HG03280 (cell line): Measurements from ENCODE around the gene SP100.

ENCODE experiments used
- ATAC-seq: cut with Tn5 transposase; IDR thresholded peaks from one replicate; pipeline ENCODE4 v1.9.1; 2021; ENCODE audit warnings: mild to moderate bottlenecking, moderate library complexity; ENCODE audit not compliant: unreplicated experiment

SP100 gene

GRCh38 chr2:230537531-230537976 is 121.6 kb downstream of the SP100 start:
- peak; percentile 63 for ATAC-seq

DNA sequence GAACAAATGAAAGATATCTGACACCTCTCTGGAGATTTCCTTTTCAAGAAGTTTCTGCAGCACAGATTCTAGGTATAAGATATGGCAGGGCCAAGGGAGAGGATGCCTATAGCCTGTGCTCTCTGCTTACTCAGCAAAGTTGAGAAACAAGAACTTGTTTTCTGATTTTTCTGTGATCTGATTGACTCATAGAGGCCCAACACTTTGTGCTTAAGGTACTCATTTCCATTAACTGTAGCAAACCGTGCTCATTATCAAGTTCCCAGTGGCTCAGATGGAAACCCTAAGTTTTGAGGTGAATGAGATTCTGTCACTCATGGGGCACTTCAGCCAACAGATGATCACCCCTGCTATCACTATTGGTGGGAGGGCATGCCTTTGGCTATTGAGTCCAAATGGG is 124.3 kb downstream of the SP100 start:
- no peak for ATAC-seq

DNA sequence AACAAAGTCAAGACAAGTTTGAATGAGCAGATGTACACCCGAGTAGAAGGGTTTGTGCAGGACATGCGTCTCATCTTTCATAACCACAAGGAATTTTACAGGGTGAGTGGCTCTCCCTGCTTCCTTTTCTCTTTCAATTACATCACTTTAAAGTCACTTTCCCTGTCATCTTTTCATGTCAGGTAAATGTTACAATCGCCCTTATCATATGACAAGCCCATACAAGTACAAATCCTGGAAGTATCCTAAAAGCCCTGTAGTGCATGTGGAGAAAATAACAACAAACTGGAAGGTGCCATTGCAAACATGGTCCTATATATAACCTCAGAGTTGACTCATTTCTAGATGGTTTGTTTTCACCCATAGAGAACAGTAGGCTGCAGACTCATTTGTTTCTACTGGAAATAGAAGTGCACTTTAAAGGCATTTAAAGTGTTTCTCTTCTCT is 126.0 kb downstream of the SP100 start:
- ATAC-seq: peak; percentile 66

DNA sequence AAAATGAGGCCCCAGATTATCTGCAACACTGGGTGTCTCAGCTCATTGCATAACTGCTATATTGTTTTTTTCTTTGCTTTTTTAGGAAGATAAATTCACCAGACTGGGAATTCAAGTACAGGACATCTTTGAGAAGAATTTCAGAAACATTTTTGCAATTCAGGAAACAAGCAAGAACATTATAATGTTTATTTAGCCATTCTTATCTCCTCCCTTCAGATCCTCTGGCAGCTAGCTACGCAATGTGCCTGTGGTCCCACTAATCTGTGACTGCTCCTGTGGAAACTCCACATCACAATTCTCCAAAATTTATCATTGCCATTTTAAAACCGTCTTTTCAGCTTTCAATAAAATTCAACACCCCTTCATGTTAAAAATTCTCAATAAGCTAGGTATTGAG is 126.8 kb downstream of the SP100 start:
- ATAC-seq: no peak

DNA sequence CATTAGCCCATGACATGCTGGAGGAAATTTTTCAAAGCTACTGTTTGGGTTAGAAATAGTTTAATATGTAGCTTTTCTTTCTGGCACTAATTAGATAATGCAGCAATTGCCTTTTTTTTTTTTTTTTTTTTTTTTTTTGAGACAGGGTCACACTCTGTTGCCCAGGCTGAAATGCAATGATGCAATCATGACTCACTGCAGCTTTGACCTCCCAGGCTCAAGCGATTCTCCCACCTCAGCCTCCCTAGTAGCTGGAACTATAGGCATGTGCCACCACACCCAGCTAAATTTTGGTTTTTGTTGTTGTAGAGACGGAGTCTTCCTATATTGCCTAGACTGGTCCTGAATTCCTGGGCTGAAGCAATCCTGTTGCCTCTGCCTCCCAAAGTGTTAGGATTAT is 136.2 kb downstream of the SP100 start:
- ATAC-seq: no peak

DNA sequence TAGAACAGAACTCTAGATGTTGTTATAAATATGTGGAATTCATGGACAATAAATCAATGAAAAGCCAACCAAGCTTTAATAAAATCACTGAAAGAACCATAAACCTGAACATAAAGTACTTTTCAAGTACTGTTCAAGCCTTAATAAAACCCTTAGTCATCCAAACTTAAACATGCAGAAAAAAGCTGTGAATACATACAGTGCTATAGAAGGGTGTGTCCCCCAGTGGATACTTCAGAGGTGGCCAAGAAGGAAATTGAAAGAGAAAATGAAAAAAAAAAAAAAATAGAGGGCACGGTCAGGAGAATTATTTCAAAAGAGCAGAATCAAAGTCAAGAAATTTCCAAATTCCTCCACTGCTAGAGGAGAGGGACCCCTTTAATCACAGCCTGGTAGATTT is 141.1 kb downstream of the SP100 start:
- ATAC-seq: no peak

GRCh38 chr2:230564805-230565779 is 149.1 kb downstream of the SP100 start:
- ATAC-seq: peak; percentile 44

GRCh38 chr2:230569298-230569697 is 153.3 kb downstream of the SP100 start:
- no peak for ATAC-seq

GRCh38 chr2:230570987-230571386 is 155.0 kb downstream of the SP100 start:
- ATAC-seq: no peak

DNA sequence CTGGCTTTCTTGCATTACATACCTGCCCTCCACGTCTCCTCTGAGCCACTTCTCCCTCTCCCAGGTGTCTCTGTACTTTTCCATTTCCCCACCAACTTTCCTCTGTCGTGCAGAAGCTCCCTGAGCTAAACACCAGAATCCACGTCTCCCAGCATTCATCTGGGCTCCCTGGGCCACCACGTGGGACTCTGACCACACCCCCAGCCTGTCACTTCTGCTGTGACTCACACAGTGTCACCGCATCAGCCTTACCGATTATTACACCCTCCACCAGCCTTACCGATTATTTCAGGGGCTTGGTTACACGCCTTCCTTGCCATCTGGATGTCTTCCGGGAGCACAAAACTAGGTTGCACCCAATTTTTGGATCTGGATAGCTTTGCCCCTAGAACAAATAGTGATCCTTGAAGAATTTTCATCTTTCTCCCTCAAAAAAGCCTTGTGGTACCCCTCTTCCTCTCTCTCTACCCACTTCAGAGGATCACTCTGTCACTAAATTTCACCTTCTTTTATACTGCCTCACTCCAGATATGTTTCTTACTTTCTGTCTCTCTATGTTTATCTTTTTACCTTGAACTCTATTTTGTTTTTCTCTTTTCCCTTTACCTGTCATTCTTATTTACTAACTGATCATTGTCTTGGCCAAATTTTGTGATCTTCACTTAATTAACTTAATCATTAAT is 159.8 kb downstream of the SP100 start:
- no peak for ATAC-seq

DNA sequence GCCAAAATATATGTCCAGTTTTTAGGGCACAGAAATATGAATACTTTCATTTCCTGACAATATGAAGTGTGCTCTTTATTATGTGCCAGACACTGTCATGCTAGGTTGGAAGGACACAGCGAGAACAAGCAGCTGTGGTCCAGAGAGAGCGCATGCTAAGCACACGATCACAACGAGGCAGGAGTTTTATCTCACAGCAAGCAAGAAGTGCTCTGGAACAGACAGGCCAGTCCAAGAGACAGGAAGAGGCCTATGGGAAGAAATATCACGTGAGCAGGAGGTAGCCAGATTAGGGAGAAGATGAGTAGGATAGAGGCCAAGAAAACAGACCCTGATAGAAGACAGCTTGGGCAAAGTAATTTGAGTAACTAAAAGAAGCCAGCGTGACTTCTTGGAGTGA is 161.1 kb downstream of the SP100 start:
- no peak for ATAC-seq

DNA sequence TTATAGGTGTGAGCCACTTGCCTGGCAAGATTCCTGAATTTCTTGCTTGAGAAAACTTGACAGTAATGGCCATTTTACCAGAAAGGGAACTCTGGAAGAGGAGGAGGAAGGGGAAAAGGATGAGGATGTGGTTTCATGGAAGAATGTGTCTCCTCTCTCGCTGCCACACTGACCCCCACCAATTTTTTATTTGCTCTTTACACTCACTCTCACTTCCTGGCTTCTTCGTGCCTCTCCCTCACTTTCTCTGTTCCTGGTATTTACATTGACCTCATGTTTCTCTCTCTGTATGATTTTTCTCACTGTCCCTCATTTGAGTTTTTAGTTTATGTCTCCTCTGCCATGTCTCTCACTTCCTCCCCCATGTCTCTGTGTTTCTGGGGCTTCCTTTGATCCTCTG is 162.1 kb downstream of the SP100 start:
- ATAC-seq: no peak

- ATAC-seq: peak; percentile 62
These were observed 166.9 kb downstream of the SP100 start for GRCh38 chr2:230582851-230583283.

DNA sequence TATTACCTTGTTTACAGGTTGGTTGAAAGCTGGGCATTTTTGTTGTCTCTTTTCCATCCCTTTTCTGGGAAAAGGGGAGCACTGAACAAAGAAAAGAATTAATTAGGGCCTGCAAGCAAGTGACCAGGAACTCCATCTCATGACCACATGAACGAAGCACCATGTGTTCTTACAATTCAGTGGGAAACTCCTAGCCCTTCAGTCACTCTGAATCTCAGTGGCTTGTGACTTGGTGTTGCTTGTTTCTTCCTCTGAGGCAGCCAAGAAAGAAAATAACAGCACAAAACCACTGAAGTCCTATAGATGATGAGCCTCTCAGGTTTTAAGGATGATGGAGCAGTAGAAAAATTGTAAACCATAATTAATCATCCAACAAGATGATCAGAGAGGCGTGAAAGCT is 167.6 kb downstream of the SP100 start:
- no peak for ATAC-seq

DNA sequence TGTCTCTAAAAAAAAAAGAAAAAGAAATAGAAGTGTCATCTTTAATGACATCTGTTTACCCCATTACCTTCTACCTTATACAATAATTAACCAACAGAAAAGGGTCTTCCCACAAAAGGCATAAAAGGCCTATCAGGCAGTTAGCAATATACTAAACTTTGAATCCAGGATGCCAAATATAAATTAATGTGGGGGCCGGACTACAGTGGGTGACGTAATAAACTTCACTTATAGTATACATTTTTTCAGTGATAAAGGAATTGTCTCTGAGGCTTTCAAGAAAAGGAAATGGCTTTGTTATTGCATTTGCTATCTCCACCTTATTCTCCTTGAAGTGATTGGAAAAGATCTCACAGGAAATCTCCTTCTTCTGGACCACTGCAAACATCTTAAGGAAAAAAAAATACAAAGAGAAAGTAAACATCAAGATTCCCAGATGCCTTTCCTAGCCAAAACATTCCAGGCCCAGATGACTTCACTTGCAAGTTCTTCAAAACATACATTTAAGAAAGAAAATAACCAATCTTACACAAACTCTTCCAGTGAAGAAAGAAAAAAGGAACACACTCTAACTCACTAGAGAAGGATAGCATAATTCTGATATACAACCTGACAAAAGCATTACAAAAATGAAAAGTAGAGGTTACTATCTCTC is 170.5 kb downstream of the SP100 start:
- ATAC-seq: no peak

GRCh38 chr2:230589025-230589424 is 173.0 kb downstream of the SP100 start:
- ATAC-seq: peak; percentile 22

- peak; percentile 91 for ATAC-seq
These were observed 173.6 kb downstream of the SP100 start for GRCh38 chr2:230589497-230590015.

- no peak for ATAC-seq
These were observed 174.3 kb downstream of the SP100 start for GRCh38 chr2:230590333-230590732.

- no peak for ATAC-seq
These were observed 175.8 kb downstream of the SP100 start for GRCh38 chr2:230591850-230592249.

DNA sequence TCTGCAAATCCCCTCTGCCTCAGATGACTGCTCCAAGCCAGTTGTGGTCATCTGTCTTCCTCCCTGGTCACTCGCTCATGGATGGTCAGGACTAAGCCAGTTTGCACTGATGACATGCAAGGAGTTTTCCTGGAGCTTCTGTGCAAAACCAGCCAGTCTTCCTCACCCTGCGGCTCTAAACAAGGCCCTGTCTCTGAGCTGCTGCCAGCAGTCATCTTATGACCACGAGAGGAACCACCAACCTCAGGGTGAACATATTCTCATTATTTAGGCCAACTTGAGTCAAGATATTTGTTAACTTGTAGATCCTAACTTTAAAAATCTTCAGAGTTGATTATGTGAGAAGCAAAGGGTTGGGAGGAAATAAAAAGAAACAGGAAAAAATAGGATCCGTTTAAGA is 176.8 kb downstream of the SP100 start:
- ATAC-seq: no peak
